Hematopoietic multipotent progenitor cell treated with erythropoietin and hydrocortisone succinate and interleukin-3 and kit ligand, for 17 days (in vitro differentiated cells): Measurements from ENCODE around the gene HMGCR.
"Not testable (repeated sequence)": the region's sequence is repeated elsewhere in the genome, so short reads cannot be mapped to it uniquely, and the experiment has no call there.

Experiments
- DNase-seq: peaks from one replicate; pipeline ENCODE4 v3.0.0-alpha.2; 2015; ENCODE audit warnings: low spot score

Gene HMGCR

GRCh38 chr5:75336615-75337336 lies at the start of gene HMGCR:
HMGCR (plus strand) TSS chr5:75337220; CDS start chr5:75342606, 5,386 bp downstream.
- DNase-seq = peak; percentile 98

- DNase-seq = not testable (repeated sequence)
These were observed 45.2 kb upstream of the HMGCR start for GRCh38 chr5:75291844-75292243.

- DNase-seq = no peak
These were observed 36.9 kb upstream of the HMGCR start for GRCh38 chr5:75300084-75300483.

GRCh38 chr5:75303419-75303818 lies 33.6 kb upstream of the HMGCR start:
- DNase-seq = no peak

- not testable (repeated sequence) for DNase-seq
These were observed 32.5 kb upstream of the HMGCR start for GRCh38 chr5:75304486-75304885.

GRCh38 chr5:75306746-75307145 lies 30.3 kb upstream of the HMGCR start:
- DNase-seq = no peak

GRCh38 chr5:75310212-75310611 lies 26.8 kb upstream of the HMGCR start:
- no peak for DNase-seq

GRCh38 chr5:75319148-75319547 lies 17.9 kb upstream of the HMGCR start:
- not testable (repeated sequence) for DNase-seq

GRCh38 chr5:75319638-75320037 lies 17.4 kb upstream of the HMGCR start:
- DNase-seq = no peak

GRCh38 chr5:75320371-75320770 lies 16.6 kb upstream of the HMGCR start:
- DNase-seq = no peak

GRCh38 chr5:75322066-75322465 lies 15.0 kb upstream of the HMGCR start:
- no peak for DNase-seq

GRCh38 chr5:75324791-75325190 lies 12.2 kb upstream of the HMGCR start:
- no peak for DNase-seq

- no peak for DNase-seq
These were observed 11.8 kb upstream of the HMGCR start for GRCh38 chr5:75325242-75325641.

- no peak for DNase-seq
These were observed 6.6 kb upstream of the HMGCR start for GRCh38 chr5:75330404-75330803.

GRCh38 chr5:75331095-75332090 lies 5.6 kb upstream of the HMGCR start:
- no peak for DNase-seq

- DNase-seq = not testable (repeated sequence)
These were observed 3.3 kb upstream of the HMGCR start for GRCh38 chr5:75333759-75334158.

GRCh38 chr5:75334413-75334812 lies 2.6 kb upstream of the HMGCR start:
- DNase-seq = not testable (repeated sequence)

- no peak for DNase-seq
These were observed 1.5 kb upstream of the HMGCR start for GRCh38 chr5:75335486-75335885.

GRCh38 chr5:75335952-75336614 lies 937 bp upstream of the HMGCR start:
- no peak for DNase-seq

GRCh38 chr5:75337366-75338021 lies 474 bp downstream of the HMGCR start:
- peak; percentile 45 for DNase-seq

- DNase-seq = peak; percentile 21
These were observed 1.4 kb downstream of the HMGCR start for GRCh38 chr5:75338408-75338807.
